CD4-positive, alpha-beta T cell treated with Interleukin-6 at 100 ng/mL for 8 hours (primary cell): ENCODE data around the gene MYBL2.
"Not testable (repeated sequence)": the region's sequence is repeated elsewhere in the genome, so short reads cannot be mapped to it uniquely, and the experiment has no call there.

Source experiments
- DNase-seq: peaks from one replicate; pipeline ENCODE4 v3.0.0-alpha.2; 2020; ENCODE audit warnings: mixed read lengths, low spot score

Gene MYBL2

DNA sequence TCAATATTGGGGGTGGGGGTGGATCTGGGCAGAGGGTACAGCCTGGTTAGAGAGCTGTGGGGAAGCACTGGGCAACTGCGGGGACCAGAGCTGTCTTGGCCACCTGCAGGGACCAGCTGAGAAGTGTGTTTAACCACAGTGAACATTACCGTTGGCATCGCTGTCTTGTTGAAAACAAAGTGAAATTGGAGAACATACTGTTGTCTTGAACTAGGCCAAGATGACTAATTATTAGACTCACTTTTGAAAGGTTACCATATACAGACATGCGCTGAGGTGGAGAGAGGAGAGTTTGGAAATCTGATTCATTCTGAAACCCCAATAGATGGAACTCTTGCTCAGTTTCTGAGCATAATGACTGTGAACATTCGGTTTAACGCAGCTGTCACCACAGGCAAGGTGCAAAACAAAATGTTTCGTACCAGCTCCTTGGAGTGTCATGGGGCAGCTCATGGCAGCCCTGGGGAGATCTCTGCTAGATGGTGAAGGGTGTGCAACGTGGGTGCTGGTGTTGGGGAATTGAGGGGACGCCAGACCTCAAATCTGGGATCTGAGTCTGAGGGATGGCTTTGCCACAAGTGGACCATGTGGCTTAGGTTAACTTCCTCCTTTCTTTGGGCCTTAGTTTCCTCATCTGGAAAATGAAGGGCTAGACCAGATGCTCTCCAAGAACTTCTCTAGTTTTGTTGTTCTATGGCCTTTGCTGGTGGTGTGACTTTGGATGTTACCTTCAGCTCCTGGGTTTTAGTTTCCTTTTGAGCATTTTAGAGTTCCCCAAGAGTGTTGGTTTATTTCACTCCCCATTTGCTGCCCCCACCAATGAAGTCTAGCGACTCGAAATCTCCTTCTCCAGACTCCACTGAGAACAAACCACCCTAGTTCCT lies 84.5 kb downstream of the MYBL2 start:
- no peak for DNase-seq

- DNase-seq = no peak
Observed at GRCh38 chr20:43752051-43752360, 85.1 kb downstream of the MYBL2 start.

- DNase-seq = no peak
Observed at GRCh38 chr20:43752561-43753301, 85.8 kb downstream of the MYBL2 start.

- no peak for DNase-seq
Observed at GRCh38 chr20:43755390-43755789, 88.5 kb downstream of the MYBL2 start.

DNA sequence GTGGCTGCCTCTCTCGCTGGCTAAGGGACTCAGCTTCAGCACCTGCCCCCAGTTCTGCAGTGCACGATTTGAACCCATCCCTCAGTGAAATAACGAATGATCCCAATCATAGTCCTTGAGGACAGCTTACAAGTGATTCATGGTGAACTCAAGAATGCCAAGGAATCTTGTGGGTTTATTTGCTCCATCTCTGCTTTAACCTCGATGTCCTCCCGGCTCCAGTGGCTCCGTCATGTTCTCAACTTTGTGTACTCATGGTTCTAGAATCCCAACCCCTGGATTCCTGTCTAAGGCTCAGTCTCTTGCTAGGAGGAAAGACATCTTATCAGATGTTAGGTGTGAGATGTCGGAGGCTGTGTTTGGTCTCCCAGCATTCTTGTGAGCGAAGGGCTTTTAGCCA lies 88.9 kb downstream of the MYBL2 start:
- DNase-seq = no peak

GRCh38 chr20:43757888-43758287 lies 91.0 kb downstream of the MYBL2 start:
- DNase-seq = not testable (repeated sequence)

GRCh38 chr20:43761386-43762340 lies 94.7 kb downstream of the MYBL2 start:
- DNase-seq = no peak

- DNase-seq = no peak
Observed at GRCh38 chr20:43762911-43763310, 96.0 kb downstream of the MYBL2 start.

DNA sequence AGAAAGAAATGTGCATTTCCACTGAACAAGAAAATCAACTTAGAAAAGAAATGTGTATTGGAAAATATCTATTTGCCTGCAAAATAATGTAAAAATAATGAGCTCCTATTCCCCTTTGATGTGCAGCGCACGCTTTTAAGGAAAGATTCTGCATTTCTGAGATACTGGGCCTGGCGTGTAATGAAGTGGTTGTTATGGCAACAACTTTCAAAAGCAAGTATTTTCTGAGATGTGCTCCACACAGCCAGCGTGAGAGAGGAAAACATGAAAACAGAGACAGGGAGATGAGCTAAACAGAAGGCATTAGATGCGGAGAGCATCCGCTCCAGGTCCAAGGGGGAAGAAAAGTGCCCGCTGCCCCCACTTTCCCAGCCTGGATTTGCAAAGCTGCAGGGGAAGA lies 99.0 kb downstream of the MYBL2 start:
- no peak for DNase-seq
